ENCODE data around the gene WBP2.

WBP2 gene

GRCh38 chr17:75806822-75807500 is 48.2 kb downstream of the WBP2 start:
- TF ChIP-seq ZNF274 (IDR thresholded peaks at IDR 0.05; ENCODE audit: low read depth, low read length) (no peak), SUZ12 (IDR thresholded peaks at IDR 0.05; ENCODE audit: extremely low read depth, insufficient read depth, insufficient read length) (no peak), YY1 (IDR thresholded peaks at IDR 0.05; ENCODE audit: insufficient read depth, insufficient read length) (no peak)
- DNase-seq (ENCODE audit: low read depth, low spot score), result no peak
- no peaks in the 10 kb centered on the region for H3K9me3 ChIP-seq (ENCODE audit: insufficient read depth, low read length)
- H3K27me3 ChIP-seq (ENCODE audit: insufficient read depth, insufficient read length), result no peaks in the 10 kb centered on the region
- H3K9ac ChIP-seq (ENCODE audit: insufficient read length, low read depth), result no peak overlapping the region
- H3K36me3 ChIP-seq (ENCODE audit: insufficient read depth, insufficient read length, low read length), result peaks cover 32% of the 10 kb centered on the region
- H3K4me3 ChIP-seq (ENCODE audit: insufficient read length, low read depth), result no peak overlapping the region
- peaks cover 16% of the 10 kb centered on the region for H3K4me1 ChIP-seq (ENCODE audit: insufficient read depth, insufficient read length)

- Histone ChIP-seq H3K9me3 (ENCODE audit: insufficient read depth, low read length) (no peaks in the 10 kb centered on the region), H3K27me3 (ENCODE audit: insufficient read depth, insufficient read length) (no peaks in the 10 kb centered on the region), H3K4me1 (ENCODE audit: insufficient read depth, insufficient read length) (peaks cover 7% of the 10 kb centered on the region), H3K36me3 (ENCODE audit: insufficient read depth, insufficient read length, low read length) (peaks cover 21% of the 10 kb centered on the region), H3K9ac (ENCODE audit: insufficient read length, low read depth) (no peak overlapping the region), H3K4me3 (ENCODE audit: insufficient read length, low read depth) (no peak overlapping the region)
- TF ChIP-seq SUZ12 (IDR thresholded peaks at IDR 0.05; ENCODE audit: extremely low read depth, insufficient read depth, insufficient read length), result no peak
- no peak for DNase-seq (ENCODE audit: low read depth, low spot score)
These were observed 51.3 kb downstream of the WBP2 start for GRCh38 chr17:75803883-75804282.

- TF ChIP-seq SUZ12 (IDR thresholded peaks at IDR 0.05; ENCODE audit: extremely low read depth, insufficient read depth, insufficient read length) (no peak), YY1 (IDR thresholded peaks at IDR 0.05; ENCODE audit: insufficient read depth, insufficient read length) (no peak), ZNF274 (IDR thresholded peaks at IDR 0.05; ENCODE audit: low read depth, low read length) (no peak)
- Histone ChIP-seq H3K36me3 (ENCODE audit: insufficient read depth, insufficient read length, low read length) (peaks cover 51% of the 10 kb centered on the region), H3K9me3 (ENCODE audit: insufficient read depth, low read length) (no peaks in the 10 kb centered on the region), H3K4me3 (ENCODE audit: insufficient read length, low read depth) (no peak overlapping the region), H3K9ac (ENCODE audit: insufficient read length, low read depth) (no peak overlapping the region), H3K4me1 (ENCODE audit: insufficient read depth, insufficient read length) (no peaks in the 10 kb centered on the region), H3K27me3 (ENCODE audit: insufficient read depth, insufficient read length) (no peaks in the 10 kb centered on the region)
- DNase-seq (ENCODE audit: low read depth, low spot score), result no peak
These were observed 55.7 kb downstream of the WBP2 start for GRCh38 chr17:75799402-75799801.

GRCh38 chr17:75795820-75796607 is 59.1 kb downstream of the WBP2 start:
- H3K4me1 ChIP-seq (ENCODE audit: insufficient read depth, insufficient read length), result no peaks in the 10 kb centered on the region
- H3K36me3 ChIP-seq (ENCODE audit: insufficient read depth, insufficient read length, low read length), result peaks cover 66% of the 10 kb centered on the region
- no peak overlapping the region for H3K9ac ChIP-seq (ENCODE audit: insufficient read length, low read depth)
- no peak overlapping the region for H3K4me3 ChIP-seq (ENCODE audit: insufficient read length, low read depth)
- DNase-seq (ENCODE audit: low read depth, low spot score), result no peak
- H3K27me3 ChIP-seq (ENCODE audit: insufficient read depth, insufficient read length), result no peaks in the 10 kb centered on the region
- no peaks in the 10 kb centered on the region for H3K9me3 ChIP-seq (ENCODE audit: insufficient read depth, low read length)
- TF ChIP-seq YY1 (IDR thresholded peaks at IDR 0.05; ENCODE audit: insufficient read depth, insufficient read length), result no peak
- no peak for TF ChIP-seq ZNF274 (IDR thresholded peaks at IDR 0.05; ENCODE audit: low read depth, low read length)
- TF ChIP-seq SUZ12 (IDR thresholded peaks at IDR 0.05; ENCODE audit: extremely low read depth, insufficient read depth, insufficient read length), result no peak

Measured in NT2/D1 (cell line).